Neuronal stem cell (in vitro differentiated cells): ENCODE data around the gene STXBP6.

ENCODE experiments used
- DNase-seq: peaks from one replicate; pipeline ENCODE4 v3.0.0-alpha.2; 2013; ENCODE audit warnings: low spot score
- H2AFZ ChIP-seq: one replicate; pipeline ENCODE4 v1.6.1; 2013; ENCODE audit warnings: mild to moderate bottlenecking, low read length, inconsistent platforms
- H2AK5ac ChIP-seq: 2 replicates; pipeline ENCODE4 v1.6.1; 2013; ENCODE audit warnings: low read depth, mild to moderate bottlenecking, inconsistent platforms, low read length, moderate library complexity, mixed read lengths
- H2BK120ac ChIP-seq: 2 replicates; pipeline ENCODE4 v1.6.1; 2013; ENCODE audit warnings: low read depth, mild to moderate bottlenecking, inconsistent platforms, low read length, moderate library complexity, mixed read lengths
- H2BK12ac ChIP-seq: one replicate; pipeline ENCODE4 v1.6.1; 2013; ENCODE audit warnings: low read length, inconsistent platforms
- H2BK15ac ChIP-seq: 2 replicates; pipeline ENCODE4 v1.6.1; 2013; ENCODE audit warnings: mild to moderate bottlenecking, low read length, inconsistent platforms, mixed read lengths
- H2BK5ac ChIP-seq: one replicate; pipeline ENCODE4 v1.6.1; 2013; ENCODE audit warnings: inconsistent platforms, mild to moderate bottlenecking, low read length, moderate library complexity
- H3K14ac ChIP-seq: one replicate; pipeline ENCODE4 v1.6.1; 2013; ENCODE audit warnings: low read length, inconsistent platforms
- H3K18ac ChIP-seq: 2 replicates; pipeline ENCODE4 v1.6.1; 2013; ENCODE audit warnings: low read length, inconsistent platforms
- H3K23ac ChIP-seq: 2 replicates; pipeline ENCODE4 v1.6.1; 2013; ENCODE audit warnings: low read depth, mild to moderate bottlenecking, mixed read lengths, low read length, inconsistent platforms; ENCODE audit not compliant: poor library complexity
- H3K27ac ChIP-seq: replicated peaks from 3 replicates; pipeline ENCODE4 v1.5.1; 2013; ENCODE audit warnings: low read length, inconsistent platforms
- H3K27me3 ChIP-seq, 3 experiments: 2 replicates each; pipeline ENCODE4 v1.6.1; 2013; ENCODE audit warnings: low read length in 3 of 3, mild to moderate bottlenecking in 2 of 3, inconsistent platforms in 1 of 3, low read depth in 1 of 3, mixed read lengths in 1 of 3, moderate library complexity in 1 of 3; ENCODE audit not compliant: control insufficient read depth in 3 of 3, insufficient read depth in 3 of 3
- H3K36me3 ChIP-seq, 2 donors: replicated peaks in 1 of 2; 2 replicates each; pipeline ENCODE4 v1.6.1; 2013; ENCODE audit warnings: low read length in 2 of 2; ENCODE audit not compliant: control insufficient read depth in 2 of 2, insufficient read depth in 2 of 2
- H3K4ac ChIP-seq: 2 replicates; pipeline ENCODE4 v1.6.1; 2013; ENCODE audit warnings: inconsistent platforms, mild to moderate bottlenecking, low read length, moderate library complexity
- H3K4me1 ChIP-seq, 2 donors: 1 replicate in 1 of 2; 2 replicates in 1 of 2; pipeline ENCODE4 v1.6.1; 2013; ENCODE audit warnings: low read length in 2 of 2, low read depth in 1 of 2; ENCODE audit not compliant: control insufficient read depth in 2 of 2, insufficient read depth in 1 of 2
- H3K4me2 ChIP-seq: one replicate; pipeline ENCODE4 v1.6.1; 2013; ENCODE audit warnings: mild to moderate bottlenecking, low read length, inconsistent platforms; ENCODE audit not compliant: insufficient read depth, poor library complexity, severe bottlenecking
- H3K4me3 ChIP-seq, 2 donors: 2 replicates each; pipeline ENCODE4 v1.5.1; 2013; ENCODE audit warnings: low read length in 2 of 2, mild to moderate bottlenecking in 2 of 2, inconsistent platforms in 1 of 2, moderate library complexity in 1 of 2
- H3K79me1 ChIP-seq: one replicate; pipeline ENCODE4 v1.6.1; 2013; ENCODE audit warnings: low read depth, mild to moderate bottlenecking, inconsistent platforms, low read length, moderate library complexity
- H3K9ac ChIP-seq: one replicate; pipeline ENCODE4 v1.6.1; 2013; ENCODE audit warnings: mild to moderate bottlenecking, low read depth, low read length, inconsistent platforms; ENCODE audit not compliant: poor library complexity
- H3K9me3 ChIP-seq, 2 donors: replicated peaks in 1 of 2; 2 replicates each; pipeline versions ENCODE3 to v1.6.1; 2013; ENCODE audit warnings: low read length in 2 of 2, mild to moderate bottlenecking in 2 of 2, inconsistent platforms in 1 of 2, low read depth in 1 of 2, mixed read lengths in 1 of 2, moderate library complexity in 1 of 2; ENCODE audit not compliant: control insufficient read depth in 2 of 2, insufficient read depth in 1 of 2
- H4K8ac ChIP-seq: one replicate; pipeline ENCODE4 v1.6.1; 2013; ENCODE audit warnings: low read depth, mild to moderate bottlenecking, inconsistent platforms, low read length, moderate library complexity
- H4K91ac ChIP-seq: one replicate; pipeline ENCODE4 v1.6.1; 2013; ENCODE audit warnings: low read length, low read depth, mild to moderate bottlenecking, inconsistent platforms; ENCODE audit not compliant: poor library complexity
- WGBS, 2 donors: extraction: QIAGEN DNeasy Blood & Tissue Kit; methylation state at CpG; one replicate each; pipeline ENCODE4 v1.1.7; 2013; ENCODE audit warnings: missing lambda C conversion rate in 2 of 2, mixed read lengths in 1 of 2; ENCODE audit not compliant: insufficient read length in 2 of 2, insufficient replicate concordance in 1 of 2; ENCODE audit errors: extremely low coverage in 2 of 2; 5-methylcytosine and 5-hydroxymethylcytosine counted together

Gene STXBP6

GRCh38 chr14:24915403-24915921 lies 134.5 kb downstream of the STXBP6 start:
- Histone ChIP-seq H3K9ac (no peak overlapping the region), H2BK15ac (no peak overlapping the region), H3K14ac (no peak overlapping the region), H4K8ac (no peak overlapping the region), H3K27ac (no peak overlapping the region), H3K79me1 (no peaks in the 10 kb centered on the region), H3K23ac (no peak overlapping the region), H2AFZ (no peak overlapping the region), H2AK5ac (no peak overlapping the region), H2BK12ac (no peak overlapping the region), H3K4ac (no peak overlapping the region), H3K4me2 (no peak overlapping the region), H3K4me1 (no peaks in the 10 kb centered on the region), H3K36me3 (no peaks in the 10 kb centered on the region), H3K9me3 (no peaks in the 10 kb centered on the region), H3K18ac (no peak overlapping the region), H4K91ac (no peak overlapping the region), H2BK120ac (no peak overlapping the region), H3K4me3 (no peak overlapping the region), H3K27me3 (no peaks in the 10 kb centered on the region), H2BK5ac (no peak overlapping the region)
- no CpG with 5 or more reads among the region's 1 CpG for WGBS, 2 donors
- DNase-seq: no peak

DNA sequence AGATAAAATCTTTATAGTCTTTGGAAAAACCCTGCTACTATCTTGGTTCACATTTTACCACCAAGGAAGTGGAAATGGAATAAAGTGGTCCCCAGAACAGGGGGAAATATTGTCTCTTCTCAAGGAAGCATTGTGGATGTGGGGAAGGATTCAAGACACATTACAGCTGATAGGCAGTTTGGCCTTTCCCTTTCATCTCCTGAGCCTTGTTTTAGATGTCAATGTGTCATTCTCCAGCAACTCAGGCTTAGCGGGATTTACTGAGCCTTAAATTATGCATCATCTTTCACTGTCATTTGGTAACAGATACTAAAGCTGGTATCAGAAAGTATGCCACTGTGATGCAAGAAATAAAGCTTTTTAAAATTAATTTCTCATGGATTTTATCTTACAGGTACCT lies 136.2 kb downstream of the STXBP6 start:
- Histone ChIP-seq H2BK15ac (no peak overlapping the region), H3K18ac (no peak overlapping the region), H2BK5ac (no peak overlapping the region), H4K91ac (no peak overlapping the region), H4K8ac (no peak overlapping the region), H3K4me2 (no peak overlapping the region), H3K9me3 (no peaks in the 10 kb centered on the region), H3K4me3 (no peak overlapping the region), H3K27ac (no peak overlapping the region), H3K4me1 (no peaks in the 10 kb centered on the region), H2BK120ac (no peak overlapping the region), H2BK12ac (no peak overlapping the region), H3K79me1 (no peaks in the 10 kb centered on the region), H2AK5ac (no peak overlapping the region), H3K23ac (no peak overlapping the region), H3K36me3 (no peaks in the 10 kb centered on the region), H3K4ac (no peak overlapping the region), H3K14ac (no peak overlapping the region), H3K27me3 (no peaks in the 10 kb centered on the region), H3K9ac (no peak overlapping the region), H2AFZ (no peak overlapping the region)
- no CpG with 5 or more reads among the region's 1 CpG for WGBS, 2 donors
- no peak for DNase-seq

DNA sequence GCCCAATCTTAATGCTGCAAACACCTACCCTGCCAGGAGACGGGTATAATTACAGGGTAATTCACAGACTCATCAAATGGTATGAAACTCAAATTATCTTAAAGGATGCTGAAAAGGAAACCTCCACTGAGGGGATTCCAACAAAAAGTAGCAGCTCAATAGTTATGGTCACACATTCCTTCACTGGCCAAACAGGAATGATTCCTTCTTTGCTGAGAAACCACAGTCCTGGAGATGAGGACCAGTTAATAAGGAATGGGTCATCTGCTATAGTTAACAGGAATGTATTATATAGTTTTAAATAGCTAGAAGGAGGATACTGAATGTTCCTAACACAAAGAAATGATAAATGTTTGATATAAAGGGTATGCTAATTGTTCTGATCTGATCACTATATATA lies 136.9 kb downstream of the STXBP6 start:
- no CpG with 5 or more reads among the region's 1 CpG for WGBS, 2 donors
- H3K79me1 ChIP-seq: no peaks in the 10 kb centered on the region
- H3K4me1 ChIP-seq: no peaks in the 10 kb centered on the region
- no peak overlapping the region for H4K8ac ChIP-seq
- no peak overlapping the region for H2AFZ ChIP-seq
- H3K23ac ChIP-seq: no peak overlapping the region
- no peak overlapping the region for H2AK5ac ChIP-seq
- H3K9me3 ChIP-seq: no peaks in the 10 kb centered on the region
- DNase-seq: no peak
- H3K9ac ChIP-seq: no peak overlapping the region
- H2BK5ac ChIP-seq: no peak overlapping the region
- H2BK15ac ChIP-seq: no peak overlapping the region
- no peak overlapping the region for H3K14ac ChIP-seq
- no peak overlapping the region for H3K4ac ChIP-seq
- H3K4me2 ChIP-seq: no peak overlapping the region
- no peak overlapping the region for H2BK12ac ChIP-seq
- H3K18ac ChIP-seq: no peak overlapping the region
- no peaks in the 10 kb centered on the region for H3K27me3 ChIP-seq
- H2BK120ac ChIP-seq: no peak overlapping the region
- no peak overlapping the region for H3K27ac ChIP-seq
- H3K4me3 ChIP-seq: no peak overlapping the region
- no peaks in the 10 kb centered on the region for H3K36me3 ChIP-seq
- H4K91ac ChIP-seq: no peak overlapping the region

- DNase-seq: no peak
- Histone ChIP-seq H3K27me3 (no peaks in the 10 kb centered on the region), H3K14ac (no peak overlapping the region), H3K9ac (no peak overlapping the region), H2BK15ac (no peak overlapping the region), H3K9me3 (no peaks in the 10 kb centered on the region), H3K4me3 (no peak overlapping the region), H3K4ac (no peak overlapping the region), H2BK5ac (no peak overlapping the region), H2AK5ac (no peak overlapping the region), H3K4me1 (no peaks in the 10 kb centered on the region), H3K27ac (no peak overlapping the region), H3K4me2 (no peak overlapping the region), H4K91ac (no peak overlapping the region), H3K23ac (no peak overlapping the region), H3K36me3 (no peaks in the 10 kb centered on the region), H3K18ac (no peak overlapping the region), H2AFZ (no peak overlapping the region), H3K79me1 (no peaks in the 10 kb centered on the region), H2BK120ac (no peak overlapping the region), H2BK12ac (no peak overlapping the region), H4K8ac (no peak overlapping the region)
- no CpG with 5 or more reads among the region's 5 CpGs for WGBS, 2 donors
Observed at GRCh38 chr14:24911324-24912109, 138.4 kb downstream of the STXBP6 start.
